GM18511 (cell line): ENCODE data around the gene SIGLEC6.

Experiments used
- ATAC-seq: cut with Tn5 transposase; IDR thresholded peaks from one replicate; pipeline ENCODE4 v1.9.1; 2021; ENCODE audit warnings: mild to moderate bottlenecking, moderate library complexity; ENCODE audit not compliant: unreplicated experiment

The SIGLEC6 gene

GRCh38 chr19:51531349-51532315 is at the start of gene SIGLEC6:
SIGLEC6 (minus strand) TSS chr19:51531670; CDS start chr19:51531648, 22 bp downstream.
- peak; percentile 82 for ATAC-seq

GRCh38 chr19:51576850-51577249 is 45.4 kb upstream of the SIGLEC6 start:
- no peak for ATAC-seq

- no peak for ATAC-seq
Measured at GRCh38 chr19:51573331-51573730, 41.9 kb upstream of the SIGLEC6 start.

GRCh38 chr19:51572908-51573307 is 41.4 kb upstream of the SIGLEC6 start:
- ATAC-seq, result no peak

- ATAC-seq, result no peak
Measured at GRCh38 chr19:51572410-51572809, 40.9 kb upstream of the SIGLEC6 start.

- ATAC-seq, result no peak
Measured at GRCh38 chr19:51571599-51571998, 40.1 kb upstream of the SIGLEC6 start.

- ATAC-seq, result peak; percentile 91
Measured at GRCh38 chr19:51570962-51571575, 39.6 kb upstream of the SIGLEC6 start, which contains the start of gene ZNF175. ZNF175 (plus strand) TSS chr19:51571283; CDS start chr19:51573330, 2,047 bp downstream.

- ATAC-seq, result no peak
Measured at GRCh38 chr19:51568456-51568855, 37.0 kb upstream of the SIGLEC6 start.

- ATAC-seq, result no peak
Measured at GRCh38 chr19:51567583-51567982, 36.1 kb upstream of the SIGLEC6 start.

- no peak for ATAC-seq
Measured at GRCh38 chr19:51566489-51567100, 35.1 kb upstream of the SIGLEC6 start.

- ATAC-seq, result no peak
Measured at GRCh38 chr19:51565583-51565982, 34.1 kb upstream of the SIGLEC6 start.

GRCh38 chr19:51564791-51565190 is 33.3 kb upstream of the SIGLEC6 start:
- no peak for ATAC-seq

GRCh38 chr19:51560339-51560738 is 28.9 kb upstream of the SIGLEC6 start:
- ATAC-seq, result no peak

GRCh38 chr19:51559240-51559639 is 27.8 kb upstream of the SIGLEC6 start:
- ATAC-seq, result no peak

GRCh38 chr19:51552996-51553725 is 21.7 kb upstream of the SIGLEC6 start:
- no peak for ATAC-seq

GRCh38 chr19:51552608-51552995 is 21.1 kb upstream of the SIGLEC6 start:
- no peak for ATAC-seq

GRCh38 chr19:51551673-51552432 is 20.4 kb upstream of the SIGLEC6 start:
- no peak for ATAC-seq

- ATAC-seq, result no peak
Measured at GRCh38 chr19:51550848-51551672, 19.6 kb upstream of the SIGLEC6 start.
